Stimulated activated CD8-positive, alpha-beta memory T cell treated with anti-CD3 and anti-CD28 coated beads, Interleukin-15, amount 100 ng/mL, for 24 hours (primary cell): Measurements from ENCODE around the gene ARL4C.

ENCODE experiments used
- DNase-seq: peaks from one replicate; pipeline ENCODE4 v3.0.0-alpha.2; 2020; ENCODE audit warnings: low read depth

The ARL4C gene

GRCh38 chr2:234500394-234501006 lies 3.6 kb upstream of the ARL4C start:
- DNase-seq: no peak

GRCh38 chr2:234497594-234498235 lies 834 bp upstream of the ARL4C start:
- DNase-seq: no peak

DNA sequence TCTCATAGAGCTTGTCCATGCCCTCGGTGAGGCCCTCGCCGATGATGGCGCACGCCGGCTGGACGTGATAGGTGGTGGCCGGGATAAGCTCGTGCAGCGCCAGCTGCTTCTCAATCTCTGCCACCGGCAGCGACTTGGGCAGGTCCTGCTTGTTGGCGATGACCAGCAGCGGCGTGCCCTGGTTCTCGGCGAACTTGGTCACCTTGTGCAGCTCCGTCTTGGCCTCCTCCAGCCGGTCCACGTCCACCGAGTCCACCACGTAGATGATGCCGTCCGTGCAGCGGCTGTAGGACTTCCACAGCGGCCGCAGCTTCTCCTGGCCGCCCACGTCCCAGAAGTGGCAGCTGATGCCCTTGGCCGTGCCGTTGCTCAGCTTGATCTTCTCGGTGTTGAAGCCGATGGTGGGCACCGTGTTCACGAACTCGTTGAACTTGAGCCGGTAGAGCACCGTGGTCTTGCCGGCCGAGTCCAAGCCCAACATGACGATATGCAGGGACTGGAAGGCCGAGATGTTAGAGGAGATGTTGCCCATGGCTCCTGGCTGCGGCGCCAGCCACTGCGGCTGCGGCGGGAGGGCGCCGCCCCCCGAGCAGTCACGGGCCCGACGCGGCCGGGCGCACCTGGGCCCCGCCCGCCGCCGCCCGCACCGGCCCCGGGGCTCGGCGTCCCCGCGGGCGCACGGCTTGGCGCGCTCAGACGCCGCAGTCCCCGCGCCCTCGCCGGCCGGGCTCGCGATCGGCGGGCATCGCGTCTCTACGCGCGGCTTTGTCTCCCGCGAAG lies 636 bp downstream of the ARL4C start:
- no peak for DNase-seq

GRCh38 chr2:234495251-234496054 lies 1.4 kb downstream of the ARL4C start:
- DNase-seq: no peak

DNA sequence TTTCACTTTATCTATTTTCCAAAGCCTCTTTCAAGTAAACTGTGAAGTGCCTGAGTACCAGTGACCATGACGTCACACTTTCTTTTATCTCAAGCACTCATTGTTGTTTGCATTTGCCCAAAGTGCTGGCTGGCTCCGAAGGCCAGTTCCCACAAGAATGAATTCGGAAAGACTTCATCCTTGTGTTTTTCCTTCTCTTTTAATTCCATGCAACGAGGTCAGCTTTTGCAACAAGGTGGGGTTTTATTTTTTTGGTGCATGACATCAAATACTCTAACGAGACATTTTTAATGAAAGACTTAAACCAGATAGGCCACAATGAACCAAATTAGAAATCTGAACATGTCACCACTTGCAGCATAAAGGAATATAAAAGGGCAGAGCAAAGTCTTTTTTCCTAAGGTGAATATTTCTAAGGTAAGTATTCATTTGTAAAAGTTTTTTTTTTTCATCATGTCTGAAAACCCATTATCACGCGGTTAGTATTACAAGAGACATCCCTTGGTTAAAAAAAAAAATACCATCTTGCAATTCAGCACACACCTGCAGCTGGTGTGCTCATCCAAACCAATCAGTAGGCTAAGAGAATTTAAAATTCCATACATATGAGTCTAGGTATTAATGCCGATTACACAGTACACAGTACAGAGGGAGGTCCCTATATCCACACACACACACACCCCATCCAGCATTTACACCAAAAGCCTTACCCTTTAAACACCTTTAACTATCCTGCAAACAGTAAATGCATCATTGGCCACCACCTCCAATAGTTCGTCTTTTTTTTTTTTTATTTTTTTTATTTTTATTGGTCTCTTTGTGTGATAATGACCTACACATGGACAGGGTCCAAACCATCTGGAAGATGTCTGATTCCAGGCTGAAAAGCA lies 2.3 kb downstream of the ARL4C start:
- DNase-seq: no peak

DNA sequence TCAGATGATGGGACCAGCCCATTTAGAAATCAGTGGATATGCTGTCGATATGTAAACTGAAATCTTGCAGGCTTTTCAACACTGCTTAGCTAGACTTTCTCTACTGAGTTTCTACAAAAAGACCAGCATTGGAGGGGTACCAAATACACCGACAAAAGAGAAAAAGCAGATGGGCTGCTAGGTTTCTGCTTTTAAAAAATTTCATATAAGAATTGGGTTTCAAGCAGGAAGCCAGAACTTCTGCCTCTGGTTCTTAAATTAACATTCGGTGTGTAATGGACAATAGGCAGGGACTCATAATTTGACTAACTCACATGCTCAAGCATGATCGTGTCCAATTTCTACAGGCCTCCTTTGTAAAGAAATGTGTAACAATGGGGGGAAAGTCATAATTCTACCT lies 3.1 kb downstream of the ARL4C start:
- no peak for DNase-seq

GRCh38 chr2:234492717-234493485 lies 4.0 kb downstream of the ARL4C start:
- no peak for DNase-seq

- DNase-seq: no peak
Measured at GRCh38 chr2:234491897-234492296, 5.0 kb downstream of the ARL4C start.

GRCh38 chr2:234491281-234491680 lies 5.6 kb downstream of the ARL4C start:
- DNase-seq: no peak

- no peak for DNase-seq
Measured at GRCh38 chr2:234490271-234491091, 6.4 kb downstream of the ARL4C start.

DNA sequence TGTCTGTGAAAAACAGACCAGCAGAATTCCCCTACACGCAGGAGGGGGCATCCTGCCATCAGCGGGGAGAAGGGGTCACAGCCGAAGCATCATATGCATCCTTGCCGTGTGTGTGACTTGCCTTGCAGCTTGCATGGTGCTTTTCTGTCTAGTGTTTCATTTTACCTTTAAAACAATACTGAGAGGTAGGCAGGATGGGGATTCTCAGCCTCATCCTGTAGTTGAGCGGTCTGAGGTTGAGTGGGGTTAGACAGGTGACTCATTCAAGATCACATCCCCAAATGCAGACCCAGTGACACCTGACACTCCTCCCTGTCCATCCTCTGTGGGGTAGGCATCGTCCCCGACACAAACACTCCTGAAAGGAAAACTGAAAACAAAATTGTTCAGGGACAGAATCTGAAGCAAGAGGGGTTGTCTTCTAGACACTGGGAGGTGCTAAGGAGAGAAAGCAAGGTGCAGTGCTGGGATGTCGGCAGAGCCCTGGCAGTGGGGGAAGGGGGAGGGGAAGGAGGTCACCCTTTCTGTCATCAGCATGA lies 7.9 kb downstream of the ARL4C start:
- no peak for DNase-seq

GRCh38 chr2:234488486-234488885 lies 8.4 kb downstream of the ARL4C start:
- no peak for DNase-seq

GRCh38 chr2:234487356-234487755 lies 9.5 kb downstream of the ARL4C start:
- DNase-seq: no peak

- no peak for DNase-seq
Measured at GRCh38 chr2:234483568-234484251, 13.2 kb downstream of the ARL4C start.

DNA sequence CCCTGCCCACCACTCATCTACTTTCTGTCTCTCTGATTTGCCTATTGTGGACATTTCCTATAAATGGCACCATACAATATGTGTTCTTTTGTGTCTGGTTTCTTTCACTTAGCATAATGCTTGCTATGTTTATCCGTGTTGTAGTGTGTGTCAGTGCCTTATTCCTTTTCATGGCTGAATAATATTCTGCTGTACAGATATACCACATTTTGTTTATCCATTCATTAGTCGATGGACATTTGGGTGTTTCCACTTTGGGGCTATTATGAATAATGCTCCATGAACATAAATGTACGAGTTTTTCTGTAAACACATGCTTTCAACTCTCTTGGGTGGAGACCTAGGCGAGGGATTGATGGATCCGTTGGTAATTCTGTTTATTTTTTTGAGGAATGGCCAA lies 15.6 kb downstream of the ARL4C start:
- DNase-seq: no peak

DNA sequence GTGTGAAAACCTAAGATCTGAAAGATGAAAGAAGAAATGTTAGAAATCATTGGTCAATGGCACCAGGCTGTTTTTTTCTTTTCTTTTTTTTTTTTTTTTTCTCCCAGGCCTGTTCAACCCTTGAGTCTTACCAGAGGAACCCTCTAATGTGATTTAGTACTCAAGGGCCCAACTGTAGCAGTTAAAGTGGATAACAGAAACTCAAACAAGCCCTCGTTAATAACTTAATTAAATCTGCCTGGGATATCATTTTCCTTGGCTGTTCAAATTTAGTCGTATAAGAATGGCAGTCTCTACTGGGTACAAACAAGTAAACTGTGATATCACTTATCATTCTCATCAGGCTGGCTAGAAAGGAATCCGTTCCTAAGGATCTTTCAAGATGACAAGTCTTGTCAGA lies 16.5 kb downstream of the ARL4C start:
- no peak for DNase-seq

DNA sequence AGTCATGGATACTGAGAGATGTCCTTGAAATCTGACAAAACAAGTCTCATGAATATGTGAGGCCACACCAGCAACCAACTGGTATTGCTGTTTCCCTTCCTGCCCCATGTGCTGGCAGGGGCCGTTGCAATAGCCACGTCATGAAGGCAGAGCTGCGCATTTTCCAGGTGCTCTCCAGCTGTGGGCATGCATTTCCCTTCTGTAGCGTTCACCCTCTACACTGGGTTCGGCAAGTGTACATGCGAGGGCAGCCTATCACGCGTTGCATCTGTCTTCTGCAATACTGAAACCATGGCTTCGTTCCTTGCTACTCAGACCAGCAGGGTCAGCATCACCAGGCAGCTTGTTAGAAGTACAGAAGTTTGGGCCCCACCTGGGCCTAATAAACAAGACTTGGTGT lies 17.4 kb downstream of the ARL4C start:
- DNase-seq: no peak

GRCh38 chr2:234478121-234478858 lies 18.6 kb downstream of the ARL4C start:
- DNase-seq: no peak
